GM12872 (cell line): Measurements from ENCODE around the gene TTBK2.

Source experiments
- CTCF ChIP-seq: IDR thresholded peaks from 3 replicates; pipeline ENCODE4 v1.5.1; 2011; ENCODE audit warnings: low read depth, mild to moderate bottlenecking, low read length, moderate library complexity; ENCODE audit not compliant: insufficient read depth

TTBK2 gene

GRCh38 chr15:42890161-42890913, 30.2 kb downstream of the TTBK2 start:
- no peak for TF ChIP-seq CTCF

- no peak for TF ChIP-seq CTCF
These were observed 40.5 kb downstream of the TTBK2 start for GRCh38 chr15:42880121-42880520.

GRCh38 chr15:42879443-42879842, 41.1 kb downstream of the TTBK2 start:
- TF ChIP-seq CTCF, result no peak

- TF ChIP-seq CTCF, result no peak
These were observed 44.4 kb downstream of the TTBK2 start for GRCh38 chr15:42876224-42876623.

- TF ChIP-seq CTCF, result no peak
These were observed 51.9 kb downstream of the TTBK2 start for GRCh38 chr15:42868683-42869082.

GRCh38 chr15:42863572-42864239, 56.9 kb downstream of the TTBK2 start:
- TF ChIP-seq CTCF, result no peak

GRCh38 chr15:42858999-42859789, 61.4 kb downstream of the TTBK2 start:
- no peak for TF ChIP-seq CTCF
